ENCODE measurements around the gene HSPA9. TPM values are rescaled to one million over a fixed set of nuclear protein-coding genes. Genes with fewer than 3 reads are reported as not detected.

Gene HSPA9
- total RNA-seq, 4 donors from 2014 or later, result 82.7 to 236 (median 175) TPM

GRCh38 chr5:138616508-138616907 lies 41.3 kb upstream of the HSPA9 start:
- in situ Hi-C loops (cut with MboI; ENCODE audit: low pct_ligation_motif_present in 1 of 4, low pct_unique_long_range_greater_than_20kb in 1 of 4, low sequenced_read_pairs in 3 of 4) (no loop called here), intact Hi-C loops (cut with DNase I; ENCODE audit: low total_unique reads) (no loop called here)
- peaks cover 2 to 5% (median 3%) of the 10 kb centered on the region in 4 donors for H3K4me1 ChIP-seq
- H3K36me3 ChIP-seq, result no peaks in the 10 kb centered on the region
- H3K9me3 ChIP-seq, result no peaks in the 10 kb centered on the region
- no peaks in the 10 kb centered on the region for H3K27me3 ChIP-seq
- no peak overlapping the region for H3K4me3 ChIP-seq
- TF ChIP-seq POLR2AphosphoS5 (IDR thresholded peaks at IDR 0.05), result no peak
- TF ChIP-seq POLR2A (IDR thresholded peaks at IDR 0.05), result no peak
- no peak for TF ChIP-seq CTCF (IDR thresholded peaks at IDR 0.05)
- TF ChIP-seq EP300 (IDR thresholded peaks at IDR 0.05; ENCODE audit: low read depth), result no peak
- 79 to 80% methylated on average over 5 of the region's 5 CpGs for WGBS, 2 donors (ENCODE audit: low coverage in 1 of 2)
- DNase-seq, result no peak
- no peak overlapping the region for H3K27ac ChIP-seq

- no peak for DNase-seq
- in situ Hi-C loops (cut with MboI; ENCODE audit: low pct_ligation_motif_present in 1 of 4, low pct_unique_long_range_greater_than_20kb in 1 of 4, low sequenced_read_pairs in 3 of 4) (no loop called here), intact Hi-C loops (cut with DNase I; ENCODE audit: low total_unique reads) (no loop called here)
- Histone ChIP-seq H3K9me3 (no peaks in the 10 kb centered on the region), H3K4me1 (peaks cover 6 to 14% (median 12%) of the 10 kb centered on the region in 4 donors), H3K4me3 (no peak overlapping the region), H3K27ac (no peak overlapping the region), H3K36me3 (no peaks in the 10 kb centered on the region), H3K27me3 (no peaks in the 10 kb centered on the region)
- no peak for TF ChIP-seq CTCF (IDR thresholded peaks at IDR 0.05)
- no peak for TF ChIP-seq POLR2AphosphoS5 (IDR thresholded peaks at IDR 0.05)
- TF ChIP-seq EP300 (IDR thresholded peaks at IDR 0.05; ENCODE audit: low read depth), result no peak
- TF ChIP-seq POLR2A (IDR thresholded peaks at IDR 0.05), result no peak
- WGBS, 2 donors (ENCODE audit: low coverage in 1 of 2), result 83 to 91% methylated on average over 3 of the region's 3 CpGs
Observed at GRCh38 chr5:138615461-138615860, 40.3 kb upstream of the HSPA9 start.

GRCh38 chr5:138611678-138612218 lies 36.5 kb upstream of the HSPA9 start:
- WGBS, 2 donors (ENCODE audit: low coverage in 1 of 2), result 60 to 74% methylated on average over 4 to 5 of the region's 5 CpGs
- Histone ChIP-seq H3K4me3 (peak overlapping the region in 3 of 4 donors; percentile 11 to 42 (median 28)), H3K27ac (peak overlapping the region; percentile 19 to 62 (median 48)), H3K27me3 (no peaks in the 10 kb centered on the region), H3K9me3 (no peaks in the 10 kb centered on the region), H3K36me3 (no peaks in the 10 kb centered on the region), H3K4me1 (peaks cover 6 to 20% (median 16%) of the 10 kb centered on the region in 4 donors)
- intact Hi-C loops (cut with DNase I; ENCODE audit: low total_unique reads) (no loop called here), in situ Hi-C loops (cut with MboI; ENCODE audit: low pct_ligation_motif_present in 1 of 4, low pct_unique_long_range_greater_than_20kb in 1 of 4, low sequenced_read_pairs in 3 of 4) (no loop called here)
- no peak for TF ChIP-seq POLR2A (IDR thresholded peaks at IDR 0.05)
- TF ChIP-seq POLR2AphosphoS5 (IDR thresholded peaks at IDR 0.05), result no peak
- DNase-seq, result no peak

- peak overlapping the region in 3 of 4 donors; percentile 11 to 42 (median 28) for H3K4me3 ChIP-seq
- H3K36me3 ChIP-seq, result no peaks in the 10 kb centered on the region
- DNase-seq, result no peak
- H3K27ac ChIP-seq, result peak overlapping the region; percentile 19 to 62 (median 48)
- no peaks in the 10 kb centered on the region for H3K27me3 ChIP-seq
- peaks cover 6 to 20% (median 16%) of the 10 kb centered on the region in 4 donors for H3K4me1 ChIP-seq
- in situ Hi-C loops (cut with MboI; ENCODE audit: low pct_ligation_motif_present in 1 of 4, low pct_unique_long_range_greater_than_20kb in 1 of 4, low sequenced_read_pairs in 3 of 4), result no loop called here
- intact Hi-C loops (cut with DNase I; ENCODE audit: low total_unique reads), result no loop called here
- H3K9me3 ChIP-seq, result no peaks in the 10 kb centered on the region
- no peak for TF ChIP-seq POLR2A (IDR thresholded peaks at IDR 0.05)
- TF ChIP-seq EP300 (IDR thresholded peaks at IDR 0.05; ENCODE audit: low read depth), result no peak
- WGBS, 2 donors (ENCODE audit: low coverage in 1 of 2), result 26 to 40% methylated on average over 1 to 14 of the region's 16 CpGs
Observed at GRCh38 chr5:138610918-138611677, 35.9 kb upstream of the HSPA9 start.

GRCh38 chr5:138610415-138610917 lies 35.3 kb upstream of the HSPA9 start:
- DNase-seq, result no peak
- Histone ChIP-seq H3K9me3 (no peaks in the 10 kb centered on the region), H3K36me3 (no peaks in the 10 kb centered on the region), H3K27me3 (no peaks in the 10 kb centered on the region), H3K4me3 (no peak overlapping the region), H3K4me1 (peaks cover 6 to 20% (median 16%) of the 10 kb centered on the region in 4 donors), H3K27ac (peak overlapping the region in 3 of 4 donors; percentile 44 to 62 (median 53))
- intact Hi-C loops (cut with DNase I; ENCODE audit: low total_unique reads) (no loop called here), in situ Hi-C loops (cut with MboI; ENCODE audit: low pct_ligation_motif_present in 1 of 4, low pct_unique_long_range_greater_than_20kb in 1 of 4, low sequenced_read_pairs in 3 of 4) (no loop called here)
- WGBS, 2 donors (ENCODE audit: low coverage in 1 of 2), result 20 to 44% methylated on average over 2 to 10 of the region's 10 CpGs
- TF ChIP-seq POLR2A (IDR thresholded peaks at IDR 0.05) (no peak), EP300 (IDR thresholded peaks at IDR 0.05; ENCODE audit: low read depth) (no peak), CTCF (IDR thresholded peaks at IDR 0.05) (no peak), POLR2AphosphoS5 (IDR thresholded peaks at IDR 0.05) (no peak)

All from transverse colon (tissue), 4 donors.